Body of pancreas (tissue), 4 donors: Measurements from ENCODE around the gene PRUNE2.

Experiments used
- CTCF ChIP-seq, 7 experiments: fragments of 450-650 bp in 4 of 7; fragments of 200-600 bp in 3 of 7; sonication (generic) in 3 of 7; IDR thresholded peaks; one replicate each; pipeline ENCODE4 v1.5.1; 2016 to 2019; ENCODE audit warnings: antibody characterized with exemption in 7 of 7
- POLR2A ChIP-seq, 3 donors: fragments of 450-650 bp; IDR thresholded peaks; one replicate each; pipeline ENCODE4 v1.6.1; 2016; ENCODE audit warnings: antibody characterized with exemption in 3 of 3, mild to moderate bottlenecking in 2 of 3

- no peak for TF ChIP-seq CTCF (IDR thresholded peaks at IDR 0.05)
- TF ChIP-seq POLR2A (IDR thresholded peaks at IDR 0.05) = no peak
Observed at GRCh38 chr9:76828447-76828846, 77.5 kb downstream of the PRUNE2 start.
